K562 (cell line): ENCODE results near the gene GPR107. TPM values are rescaled to one million over a fixed set of nuclear protein-coding genes. Genes with fewer than 3 reads are reported as not detected.
A peak's percentile ranks its signal among the peaks of the same experiment; 100 is the strongest.

ENCODE experiments used
- ATAC-seq: fragments of 200-7000 bp; cut with Tn5 transposase; 3 replicates; pipeline ENCODE4 v1.9.1; 2020; ENCODE audit warnings: moderate library complexity
- BruUV-seq: library from RNA; stranded (reverse); fragments of 400-500 nt; replicated peaks from 2 replicates; lab custom pipeline; 2021; lab: Mats Ljungman, UMichigan
- CTCF ChIA-PET: fragments of 300-600 bp; formaldehyde crosslinking; extraction: SDS; loops from one replicate; lab custom pipeline; 2021; ENCODE audit warnings: low intra/inter-chr PET ratio; lab: Yijun Ruan, JAX
- POLR2A ChIA-PET: fragments of 300-600, 350-650 bp; sonication (Branson Sonifier 250); formaldehyde crosslinking; extraction: SDS; loops from one replicate; lab custom pipeline; 2021; ENCODE audit warnings: antibody characterized with exemption, inconsistent platforms; lab: Yijun Ruan, JAX
- DNase-seq, 4 experiments: peaks; one replicate each; pipeline versions ENCODE4 v3.0.0 to v3.0.0-alpha.2; 2011 to 2018; ENCODE audit warnings: low spot score in 3 of 4, mixed read lengths in 3 of 4; ENCODE audit errors: extremely low read depth in 1 of 4
- FAIRE-seq: peaks from 2 replicates; lab custom pipeline; 2011; peaks lifted over from hg19 to GRCh38; lab: Jason Lieb, UNC
- H2AFZ ChIP-seq: 2 replicates; pipeline ENCODE4 v1.6.0; 2011; ENCODE audit warnings: low read depth, low read length, control low read depth, inconsistent platforms
- H3K27ac ChIP-seq: fragments of 200-600 bp; 3 replicates; pipeline ENCODE4 v1.8.0; 2011; ENCODE audit warnings: low read depth, mild to moderate bottlenecking, control low read depth, inconsistent platforms, low read length, moderate library complexity, mixed read lengths; ENCODE audit errors: extremely low read depth
- H3K27me3 ChIP-seq, 2 experiments: fragments of 300-600 bp in 1 of 2; 2 replicates in 1 of 2; 3 replicates in 1 of 2; pipeline versions ENCODE4 v1.6.0 to v1.8.0; 2011; ENCODE audit warnings: inconsistent platforms in 2 of 2, low read length in 2 of 2, mild to moderate bottlenecking in 1 of 2, mixed read lengths in 1 of 2, moderate library complexity in 1 of 2; ENCODE audit not compliant: control insufficient read depth in 2 of 2, insufficient read depth in 2 of 2
- H3K36me3 ChIP-seq: fragments of 300-600 bp; 3 replicates; pipeline ENCODE4 v1.8.0; 2011; ENCODE audit warnings: mild to moderate bottlenecking, low read length, inconsistent platforms; ENCODE audit not compliant: control insufficient read depth, insufficient read depth
- H3K4me1 ChIP-seq, 2 experiments: fragments of 200-600 bp in 1 of 2; replicated peaks in 1 of 2; 2 replicates in 1 of 2; 3 replicates in 1 of 2; pipeline versions ENCODE4 v1.5.1 to v1.8.0; 2011; ENCODE audit warnings: inconsistent platforms in 2 of 2, low read length in 2 of 2, mild to moderate bottlenecking in 1 of 2, mixed read lengths in 1 of 2, moderate library complexity in 1 of 2; ENCODE audit not compliant: control insufficient read depth in 2 of 2, insufficient read depth in 2 of 2
- H3K4me2 ChIP-seq: 2 replicates; pipeline ENCODE4 v1.6.1; 2011; ENCODE audit warnings: low read length, control low read depth, inconsistent platforms, mixed read lengths; ENCODE audit not compliant: insufficient read depth
- H3K4me3 ChIP-seq: fragments of 200-600 bp; sonication (generic), shearing (Covaris generic); 2 replicates; pipeline ENCODE4 v1.5.1; 2016; ENCODE audit warnings: control low read depth, inconsistent platforms
- H3K79me2 ChIP-seq: fragments of 200-600 bp; 3 replicates; pipeline ENCODE4 v1.8.0; 2011; ENCODE audit warnings: low read length, inconsistent platforms; ENCODE audit not compliant: control insufficient read depth, insufficient read depth
- H3K9ac ChIP-seq, 2 experiments: 2 replicates each; pipeline versions ENCODE4 v1.6.0 to v1.6.1; 2011; ENCODE audit warnings: low read depth in 2 of 2, low read length in 2 of 2, control low read depth in 1 of 2, inconsistent platforms in 1 of 2, mild to moderate bottlenecking in 1 of 2, mixed read lengths in 1 of 2; ENCODE audit not compliant: insufficient read depth in 1 of 2
- H3K9me1 ChIP-seq: one replicate; pipeline ENCODE4 v1.6.0; 2011; ENCODE audit warnings: inconsistent platforms, mild to moderate bottlenecking, low read length, moderate library complexity; ENCODE audit not compliant: control insufficient read depth, insufficient read depth
- H3K9me3 ChIP-seq: replicated peaks from 2 replicates; pipeline ENCODE4 v1.5.1; 2011; ENCODE audit warnings: low read depth, low read length, inconsistent platforms; ENCODE audit not compliant: control insufficient read depth, insufficient read depth
- H4K20me1 ChIP-seq: replicated peaks from 2 replicates; pipeline ENCODE4 v1.6.1; 2011; ENCODE audit warnings: low read length, inconsistent platforms, mixed read lengths; ENCODE audit not compliant: control insufficient read depth, insufficient read depth
- BCOR ChIP-seq: fragments of 450-650 bp; IDR thresholded peaks from 2 replicates; pipeline ENCODE4 v1.6.1; 2016
- CBFA2T3 ChIP-seq: fragments of 450-650 bp; IDR thresholded peaks from 2 replicates; pipeline ENCODE4 v1.6.1; 2017
- CCAR2 ChIP-seq: fragments of 200-400 bp; formaldehyde crosslinking; IDR thresholded peaks from 2 replicates; pipeline ENCODE4 v1.6.1; 2017; ENCODE audit warnings: mild to moderate bottlenecking, low read depth, low read length
- ESRRA ChIP-seq: fragments of 450-650 bp; IDR thresholded peaks from 2 replicates; pipeline ENCODE4 v1.6.1; 2014; ENCODE audit warnings: low read depth, mild to moderate bottlenecking, moderate library complexity, borderline replicate concordance
- HDAC2 ChIP-seq: fragments of 450-650 bp; IDR thresholded peaks from 2 replicates; pipeline ENCODE4 v1.6.1; 2016; ENCODE audit warnings: mild to moderate bottlenecking
- HNRNPL ChIP-seq: fragments of 200-400 bp; formaldehyde crosslinking; IDR thresholded peaks from 2 replicates; pipeline ENCODE4 v1.6.1; 2017; ENCODE audit warnings: low read depth, mild to moderate bottlenecking, low read length
- POLR2AphosphoS2 ChIP-seq: IDR thresholded peaks from 2 replicates; pipeline ENCODE4 v1.6.1; 2012; ENCODE audit warnings: low read length, improper control_type of control experiment
- RBM25 ChIP-seq: fragments of 200-400 bp; formaldehyde crosslinking; IDR thresholded peaks from 2 replicates; pipeline ENCODE4 v1.6.1; 2018; ENCODE audit warnings: low read length, low read depth, moderate library complexity; ENCODE audit not compliant: severe bottlenecking
- SMAD4 ChIP-seq: fragments of 250-450 bp; sonication (Bioruptor Pico); conservative IDR thresholded peaks from 2 replicates; pipeline ENCODE4 v1.8.0; 2021; ENCODE audit warnings: inconsistent platforms, mild to moderate bottlenecking, moderate library complexity
- SMARCA5 ChIP-seq: fragments of 450-650 bp; IDR thresholded peaks from 2 replicates; pipeline ENCODE4 v1.6.1; 2016
- ZKSCAN1 ChIP-seq: fragments of 150-350 bp; IDR thresholded peaks from 2 replicates; pipeline ENCODE4 v1.6.1; 2016; ENCODE audit warnings: low read depth, low read length
- ZNF274 ChIP-seq: IDR thresholded peaks from 2 replicates; pipeline ENCODE4 v1.6.1; 2011; ENCODE audit warnings: low read depth, mild to moderate bottlenecking, low read length, moderate library complexity, borderline replicate concordance
- ZNF707 ChIP-seq: fragments of 250-450 bp; sonication (Bioruptor Pico); conservative IDR thresholded peaks from 2 replicates; pipeline ENCODE4 v1.8.0; 2022; ENCODE audit warnings: inconsistent platforms, mild to moderate bottlenecking, moderate library complexity
- ZNF830 ChIP-seq: fragments of 250-450 bp; sonication (Bioruptor Pico); IDR thresholded peaks from 2 replicates; pipeline ENCODE4 v1.5.0; 2021; ENCODE audit warnings: mild to moderate bottlenecking
- WGBS: fragments of 100-300 bp; shearing (Covaris generic); methylation state at CpG from one replicate; pipeline ENCODE4 v1.1.6; 2016; ENCODE audit warnings: low coverage, mixed read lengths; ENCODE audit not compliant: insufficient coverage; ENCODE audit errors: missing lambda C conversion rate; 5-methylcytosine and 5-hydroxymethylcytosine counted together
- in situ Hi-C: fragments of 300-500 bp; cut with MboI; formaldehyde crosslinking; loops from 4 replicates; pipeline ENCODE4 v1.15.0; 2018; ENCODE audit warnings: inconsistent platforms, mixed read lengths
- intact Hi-C: fragments of 100-400 bp; cut with micrococcal nuclease; formaldehyde crosslinking; loops from 2 replicates; pipeline ENCODE4 v1.14.2; 2022
- polyA plus RNA-seq, 8 experiments: library from polyadenylated mRNA; depleted of rRNA in 4 of 8; stranded (reverse) in 5 of 8; unstranded in 3 of 8; fragments of >200 nt; fragmentation: Nextera tagmentation in 2 of 8; fragmentation: Illumina TruSeq in 1 of 8; extraction: Ambion mirVana in 2 of 8; extraction: Trizol in 1 of 8; gene quantifications; 2 replicates each; pipeline versions ENCODE4 v1.2.1 to v1.2.3, GENCODE V29; 2011 to 2014; ENCODE audit warnings: inconsistent platforms in 1 of 8, missing spikeins in 1 of 8
- total RNA-seq, 7 experiments: library from RNA; depleted of rRNA in 6 of 7; stranded (reverse); fragments of >200 nt in 6 of 7; fragmentation: Illumina TruSeq in 2 of 7; extraction: Trizol in 2 of 7; gene quantifications; 2 replicates each; pipeline versions ENCODE4 v1.2.1 to v1.2.3, GENCODE V29; 2011 to 2021; ENCODE audit warnings: low replicate concordance in 1 of 7
- TF ChIP-seq, protein P1 (sequence below): sonication (generic); formaldehyde crosslinking; IDR thresholded peaks from 2 replicates; pipeline ENCODE4 v1.5.0; 2020; ENCODE audit warnings: missing genetic modification reagents
- TF ChIP-seq, protein P2 (sequence below): IDR thresholded peaks from 2 replicates; pipeline ENCODE4 v1.6.1; 2014; ENCODE audit warnings: antibody characterized with exemption

The GPR107 gene
- total and polyA plus RNA-seq, 9 of the 15 experiments (the other 6 are each of a cell fraction or from before 2014, with no cell fraction given): 3.2 to 34.6 (median 14.4) TPM

DNA sequence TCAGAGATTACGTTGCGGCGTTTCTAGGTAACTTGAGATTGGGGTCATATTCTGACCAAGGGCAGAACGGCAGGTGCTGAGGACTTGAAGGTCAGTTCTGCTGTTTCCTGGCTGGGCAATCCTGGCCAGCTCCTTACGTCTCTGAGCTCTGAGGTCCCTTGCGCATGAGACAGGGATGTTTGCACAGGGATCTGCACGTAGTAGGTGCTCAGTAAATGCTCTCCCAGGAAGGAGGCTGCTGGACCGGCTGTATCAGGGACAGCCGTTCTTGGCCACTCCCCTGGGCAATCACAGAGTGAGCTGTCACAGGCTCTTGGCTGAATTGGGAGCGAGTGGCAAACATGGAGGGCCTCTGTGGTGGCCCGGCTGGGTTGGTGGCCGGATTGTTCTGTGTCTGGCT lies 126.8 kb downstream of the GPR107 start:
- FAIRE-seq: no peak
- peaks cover 14% of the 10 kb centered on the region; the same call in 1 of the 3 replicates for H3K79me2 ChIP-seq

DNA sequence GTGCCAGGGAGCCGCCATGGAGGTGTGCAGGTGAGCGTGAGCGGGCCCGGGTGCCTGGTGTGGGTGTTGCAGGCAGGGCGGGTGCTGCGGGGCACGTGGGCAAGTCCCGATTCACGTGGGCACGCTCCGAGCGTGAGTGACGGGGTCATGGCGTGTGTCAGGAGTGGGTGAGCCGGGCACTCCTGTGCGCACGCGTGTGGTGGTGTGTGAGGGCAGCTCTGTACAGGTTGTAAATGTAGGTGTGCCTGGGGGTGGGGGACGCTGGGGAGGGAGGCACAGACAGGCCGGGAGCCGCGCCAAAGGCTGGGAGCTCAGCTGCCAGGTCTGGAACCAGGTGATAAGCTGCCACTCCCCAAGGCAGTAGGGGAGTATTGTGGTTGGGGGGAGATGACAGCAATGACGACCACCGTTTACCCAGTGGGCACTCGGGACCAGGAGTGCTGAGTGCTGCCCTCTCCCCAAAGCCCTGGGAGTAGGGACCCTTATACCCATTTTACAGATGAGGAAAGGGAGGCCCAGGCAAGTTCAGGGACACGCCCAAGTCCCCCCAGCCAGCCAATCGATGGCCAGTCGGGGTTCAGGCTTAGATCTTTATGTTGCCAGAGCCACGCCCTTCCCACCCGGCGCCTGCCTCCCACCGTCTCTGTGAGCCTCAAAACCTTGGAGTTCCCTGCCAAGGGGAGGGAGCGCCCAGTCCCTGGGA lies 128.1 kb downstream of the GPR107 start:
- FAIRE-seq (no peak), DNase-seq (peak in 2 of 4 experiments; percentile 50 to 54), ATAC-seq (no peak)
- H3K4me2 ChIP-seq: no peak overlapping the region
- no peaks in the 10 kb centered on the region for H3K27me3 ChIP-seq
- H3K4me3 ChIP-seq: no peak overlapping the region
- in situ Hi-C loops (no loop called here), intact Hi-C loops (no loop called here)
- BruUV-seq: no TSS peak
- ChIA-PET CTCF (no interaction called here), POLR2A (no interaction called here)
- 57% methylated on average over 18 of the region's 33 CpGs for WGBS
- no peak overlapping the region for H3K27ac ChIP-seq
- H3K9me1 ChIP-seq: no peaks in the 10 kb centered on the region
- peak overlapping the region in 1 of 2 experiments; percentile 20; a peak in 2 of 4 replicates for H3K9ac ChIP-seq
- peaks cover 21% of the 10 kb centered on the region; the same call in 1 of the 2 replicates for H4K20me1 ChIP-seq
- peaks cover 6 to 44% of the 10 kb centered on the region in 2 experiments; a peak in 4 of 5 replicates for H3K4me1 ChIP-seq
- H3K79me2 ChIP-seq: peaks cover 24% of the 10 kb centered on the region; the same call in 2 of the 3 replicates
- H3K9me3 ChIP-seq: no peaks in the 10 kb centered on the region
- no peak overlapping the region for H2AFZ ChIP-seq
- H3K36me3 ChIP-seq: no peaks in the 10 kb centered on the region
- TF ChIP-seq HDAC2 (0 out of 2 replicates have a peak, but pooled peaks have one; percentile 22), SMARCA5 (no peak), ZNF274 (no peak), POLR2AphosphoS2 (no peak), ESRRA (no peak), ZNF830 (CRISPR knock-in tag) (no peak), BCOR (peak; percentile 67), SMAD4 (CRISPR knock-in tag) (no peak), CBFA2T3 (peak; percentile 20), RBM25 (peak; percentile 65), HNRNPL (peak; percentile 53; the same call in 1 of the 2 replicates), CCAR2 (no peak)
- TF ChIP-seq, protein P1, sequence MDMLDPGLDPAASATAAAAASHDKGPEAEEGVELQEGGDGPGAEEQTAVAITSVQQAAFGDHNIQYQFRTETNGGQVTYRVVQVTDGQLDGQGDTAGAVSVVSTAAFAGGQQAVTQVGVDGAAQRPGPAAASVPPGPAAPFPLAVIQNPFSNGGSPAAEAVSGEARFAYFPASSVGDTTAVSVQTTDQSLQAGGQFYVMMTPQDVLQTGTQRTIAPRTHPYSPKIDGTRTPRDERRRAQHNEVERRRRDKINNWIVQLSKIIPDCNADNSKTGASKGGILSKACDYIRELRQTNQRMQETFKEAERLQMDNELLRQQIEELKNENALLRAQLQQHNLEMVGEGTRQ: no peak
- TF ChIP-seq, protein P2, sequence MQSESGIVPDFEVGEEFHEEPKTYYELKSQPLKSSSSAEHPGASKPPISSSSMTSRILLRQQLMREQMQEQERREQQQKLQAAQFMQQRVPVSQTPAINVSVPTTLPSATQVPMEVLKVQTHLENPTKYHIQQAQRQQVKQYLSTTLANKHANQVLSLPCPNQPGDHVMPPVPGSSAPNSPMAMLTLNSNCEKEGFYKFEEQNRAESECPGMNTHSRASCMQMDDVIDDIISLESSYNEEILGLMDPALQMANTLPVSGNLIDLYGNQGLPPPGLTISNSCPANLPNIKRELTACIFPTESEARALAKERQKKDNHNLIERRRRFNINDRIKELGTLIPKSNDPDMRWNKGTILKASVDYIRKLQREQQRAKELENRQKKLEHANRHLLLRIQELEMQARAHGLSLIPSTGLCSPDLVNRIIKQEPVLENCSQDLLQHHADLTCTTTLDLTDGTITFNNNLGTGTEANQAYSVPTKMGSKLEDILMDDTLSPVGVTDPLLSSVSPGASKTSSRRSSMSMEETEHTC: no peak

More for the DNA sequence above, 126.8 kb downstream of the GPR107 start:
- Histone ChIP-seq H3K9me3 (no peaks in the 10 kb centered on the region), H3K4me1 (peaks cover 0 to 31% of the 10 kb centered on the region in 2 experiments; a peak in 3 of 5 replicates), H3K4me2 (no peak overlapping the region), H3K9ac (peak overlapping the region in 1 of 2 experiments; percentile 11; a peak in 2 of 4 replicates), H3K9me1 (no peaks in the 10 kb centered on the region), H3K36me3 (no peaks in the 10 kb centered on the region), H2AFZ (no peak overlapping the region), H3K27ac (no peak overlapping the region), H3K27me3 (no peaks in the 10 kb centered on the region), H4K20me1 (peaks cover 29% of the 10 kb centered on the region), H3K4me3 (no peak overlapping the region)
- no TSS peak for BruUV-seq
- ATAC-seq (no peak), DNase-seq (no peak)
- intact Hi-C loops: no loop called here
- 85% methylated on average over 12 of the region's 12 CpGs for WGBS
- ChIA-PET POLR2A (no interaction called here), CTCF (no interaction called here)
- peak; percentile 64 for TF ChIP-seq ZKSCAN1
- TF ChIP-seq ZNF707 (CRISPR knock-in tag): no peak
- in situ Hi-C loops: no loop called here
